ENCODE results near the gene PEBP1.

The PEBP1 gene

GRCh38 chr12:118135788-118136558, at the start of gene PEBP1:
TSS of gene PEBP1 (plus strand) at chr12:118136124. CDS start at chr12:118136210, 86 bp downstream.
- Histone ChIP-seq H3K27me3 (ENCODE audit: insufficient read depth, poor library complexity, severe bottlenecking) (no peaks in the 10 kb centered on the region), H3K4me1 (ENCODE audit: insufficient read depth, poor library complexity, severe bottlenecking) (peaks cover 5% of the 10 kb centered on the region), H3K27ac (ENCODE audit: poor library complexity, severe bottlenecking) (peak within 1 kb of the TSS; percentile 35), H3K36me3 (ENCODE audit: low read depth) (peaks cover 36% of the 10 kb centered on the region), H3K9me3 (ENCODE audit: severe bottlenecking) (no peaks in the 10 kb centered on the region), H3K4me3 (ENCODE audit: severe bottlenecking) (peak within 1 kb of the TSS; percentile 66)
- ATAC-seq (ENCODE audit: low read depth) (peak; percentile 98), DNase-seq (ENCODE audit: low spot score) (peak; percentile 90)
- no peak for TF ChIP-seq CTCF (IDR thresholded peaks at IDR 0.05; ENCODE audit: poor library complexity, severe bottlenecking)

GRCh38 chr12:118089782-118090181, 46.1 kb upstream of the PEBP1 start:
- no peak overlapping the region for H3K4me3 ChIP-seq (ENCODE audit: severe bottlenecking)
- H3K9me3 ChIP-seq (ENCODE audit: severe bottlenecking) = no peaks in the 10 kb centered on the region
- no peak for ATAC-seq (ENCODE audit: low read depth)
- TF ChIP-seq CTCF (IDR thresholded peaks at IDR 0.05; ENCODE audit: poor library complexity, severe bottlenecking) = no peak
- H3K4me1 ChIP-seq (ENCODE audit: insufficient read depth, poor library complexity, severe bottlenecking) = peaks cover 8% of the 10 kb centered on the region
- no peak for DNase-seq (ENCODE audit: low spot score)
- H3K27me3 ChIP-seq (ENCODE audit: insufficient read depth, poor library complexity, severe bottlenecking) = no peaks in the 10 kb centered on the region
- H3K36me3 ChIP-seq (ENCODE audit: low read depth) = no peaks in the 10 kb centered on the region
- no peak overlapping the region for H3K27ac ChIP-seq (ENCODE audit: poor library complexity, severe bottlenecking)

GRCh38 chr12:118094039-118094438, 41.9 kb upstream of the PEBP1 start:
- Histone ChIP-seq H3K27me3 (ENCODE audit: insufficient read depth, poor library complexity, severe bottlenecking) (no peaks in the 10 kb centered on the region), H3K9me3 (ENCODE audit: severe bottlenecking) (no peaks in the 10 kb centered on the region), H3K4me1 (ENCODE audit: insufficient read depth, poor library complexity, severe bottlenecking) (peaks cover 7% of the 10 kb centered on the region), H3K27ac (ENCODE audit: poor library complexity, severe bottlenecking) (no peak overlapping the region), H3K4me3 (ENCODE audit: severe bottlenecking) (no peak overlapping the region), H3K36me3 (ENCODE audit: low read depth) (no peaks in the 10 kb centered on the region)
- DNase-seq (ENCODE audit: low spot score) = no peak
- ATAC-seq (ENCODE audit: low read depth) = no peak
- no peak for TF ChIP-seq CTCF (IDR thresholded peaks at IDR 0.05; ENCODE audit: poor library complexity, severe bottlenecking)

- H3K9me3 ChIP-seq (ENCODE audit: severe bottlenecking) = no peaks in the 10 kb centered on the region
- no peak for ATAC-seq (ENCODE audit: low read depth)
- no peaks in the 10 kb centered on the region for H3K36me3 ChIP-seq (ENCODE audit: low read depth)
- H3K27me3 ChIP-seq (ENCODE audit: insufficient read depth, poor library complexity, severe bottlenecking) = no peaks in the 10 kb centered on the region
- DNase-seq (ENCODE audit: low spot score) = no peak
- H3K4me3 ChIP-seq (ENCODE audit: severe bottlenecking) = no peak overlapping the region
- TF ChIP-seq CTCF (IDR thresholded peaks at IDR 0.05; ENCODE audit: poor library complexity, severe bottlenecking) = no peak
- H3K4me1 ChIP-seq (ENCODE audit: insufficient read depth, poor library complexity, severe bottlenecking) = peaks cover 13% of the 10 kb centered on the region
- no peak overlapping the region for H3K27ac ChIP-seq (ENCODE audit: poor library complexity, severe bottlenecking)
These were observed 37.5 kb upstream of the PEBP1 start for GRCh38 chr12:118098401-118098800.
